ENCODE measurements around the gene ABHD16A. TPM values are rescaled to one million over a fixed set of nuclear protein-coding genes. Genes with fewer than 3 reads are reported as not detected.

Gene ABHD16A
- total RNA-seq, 1 donor from 2014 or later = 21.3 TPM

DNA sequence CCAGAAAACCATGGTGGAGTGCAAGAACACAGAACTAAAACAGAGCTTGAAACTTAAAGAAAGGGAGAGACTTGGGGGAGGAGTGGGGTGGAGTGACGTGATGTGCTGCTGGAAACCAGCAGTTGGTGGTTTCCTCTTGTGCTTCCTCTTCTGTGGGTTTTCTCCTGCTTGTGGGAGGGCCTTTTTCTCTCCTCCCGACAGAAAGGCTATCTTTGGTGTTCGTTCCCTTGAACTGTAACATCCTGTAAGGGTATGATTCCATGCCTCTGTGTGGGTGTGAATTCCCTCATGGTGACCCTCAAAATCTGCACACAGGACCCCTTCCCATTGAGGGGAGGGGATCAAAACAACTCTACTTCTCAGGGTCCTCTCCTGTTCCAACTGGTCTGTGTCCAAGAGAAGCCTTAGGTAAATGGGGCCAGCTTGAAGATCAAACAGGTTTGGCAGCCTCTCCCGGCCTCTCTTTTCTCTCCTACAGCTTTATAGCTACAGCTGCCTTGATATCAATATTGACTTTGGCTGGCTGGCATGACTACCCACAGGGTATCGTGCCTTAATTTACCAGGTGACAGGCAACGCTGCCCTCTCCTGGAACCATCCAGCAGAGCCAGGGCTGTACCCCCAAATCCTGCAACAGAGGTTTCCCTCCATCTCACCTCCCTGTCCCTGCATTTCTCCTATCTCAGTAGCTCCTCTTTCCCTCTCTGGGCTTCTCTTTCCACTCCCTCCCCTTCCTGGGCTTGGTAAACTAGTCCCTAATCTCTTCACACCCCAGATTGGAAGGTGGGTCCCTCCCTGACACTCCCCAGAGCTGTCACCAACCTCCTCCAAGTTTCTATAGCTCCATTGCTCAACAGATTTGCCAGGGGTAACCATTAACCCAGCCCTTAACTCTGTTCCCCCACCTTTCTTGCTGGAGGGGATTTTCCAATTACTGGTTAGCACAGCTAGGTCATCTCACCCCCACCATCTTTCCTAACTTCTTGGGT is 35.2 kb upstream of the ABHD16A start:
- peaks cover 53% of the 10 kb centered on the region for H3F3A ChIP-seq (ENCODE audit: low read depth)
- peaks cover 71% of the 10 kb centered on the region for H3K4me1 Mint-ChIP-seq
- H3K4me2 ChIP-seq = peak overlapping the region; percentile 99
- peaks cover 47% of the 10 kb centered on the region for H3K79me2 ChIP-seq (ENCODE audit: low read depth)
- H3K27me3 Mint-ChIP-seq (ENCODE audit: insufficient read depth, low read depth) = peaks cover 5% of the 10 kb centered on the region
- peaks cover 15% of the 10 kb centered on the region for H4K20me1 ChIP-seq (ENCODE audit: low read depth)
- DNase-seq (ENCODE audit: low spot score) = no peak
- peak overlapping the region; percentile 94 for H3K4me3 Mint-ChIP-seq
- H3K36me3 ChIP-seq = no peaks in the 10 kb centered on the region
- H3K4me1 ChIP-seq = peaks cover 44% of the 10 kb centered on the region
- peak overlapping the region; percentile 92 for H3K4me3 ChIP-seq
- H3K9me3 ChIP-seq (ENCODE audit: low read depth) = no peaks in the 10 kb centered on the region
- no peaks in the 10 kb centered on the region for H3K27me3 ChIP-seq
- H2AFZ ChIP-seq (replicated peaks) = peak overlapping the region; percentile 11
- H3K27ac Mint-ChIP-seq = peak overlapping the region; percentile 100
- TF ChIP-seq, protein P1, sequence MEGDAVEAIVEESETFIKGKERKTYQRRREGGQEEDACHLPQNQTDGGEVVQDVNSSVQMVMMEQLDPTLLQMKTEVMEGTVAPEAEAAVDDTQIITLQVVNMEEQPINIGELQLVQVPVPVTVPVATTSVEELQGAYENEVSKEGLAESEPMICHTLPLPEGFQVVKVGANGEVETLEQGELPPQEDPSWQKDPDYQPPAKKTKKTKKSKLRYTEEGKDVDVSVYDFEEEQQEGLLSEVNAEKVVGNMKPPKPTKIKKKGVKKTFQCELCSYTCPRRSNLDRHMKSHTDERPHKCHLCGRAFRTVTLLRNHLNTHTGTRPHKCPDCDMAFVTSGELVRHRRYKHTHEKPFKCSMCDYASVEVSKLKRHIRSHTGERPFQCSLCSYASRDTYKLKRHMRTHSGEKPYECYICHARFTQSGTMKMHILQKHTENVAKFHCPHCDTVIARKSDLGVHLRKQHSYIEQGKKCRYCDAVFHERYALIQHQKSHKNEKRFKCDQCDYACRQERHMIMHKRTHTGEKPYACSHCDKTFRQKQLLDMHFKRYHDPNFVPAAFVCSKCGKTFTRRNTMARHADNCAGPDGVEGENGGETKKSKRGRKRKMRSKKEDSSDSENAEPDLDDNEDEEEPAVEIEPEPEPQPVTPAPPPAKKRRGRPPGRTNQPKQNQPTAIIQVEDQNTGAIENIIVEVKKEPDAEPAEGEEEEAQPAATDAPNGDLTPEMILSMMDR (IDR thresholded peaks at IDR 0.05) = peak; percentile 39
- TF ChIP-seq EZH2phosphoT487 (IDR thresholded peaks at IDR 0.05) (no peak), EZH2 (IDR thresholded peaks at IDR 0.05) (no peak)
- peak overlapping the region; percentile 85 for H3K27ac ChIP-seq
- no peak overlapping the region for H3K9ac ChIP-seq
- no peaks in the 10 kb centered on the region for H3K9me3 Mint-ChIP-seq
- peaks cover 20% of the 10 kb centered on the region for H3K36me3 Mint-ChIP-seq

DNA sequence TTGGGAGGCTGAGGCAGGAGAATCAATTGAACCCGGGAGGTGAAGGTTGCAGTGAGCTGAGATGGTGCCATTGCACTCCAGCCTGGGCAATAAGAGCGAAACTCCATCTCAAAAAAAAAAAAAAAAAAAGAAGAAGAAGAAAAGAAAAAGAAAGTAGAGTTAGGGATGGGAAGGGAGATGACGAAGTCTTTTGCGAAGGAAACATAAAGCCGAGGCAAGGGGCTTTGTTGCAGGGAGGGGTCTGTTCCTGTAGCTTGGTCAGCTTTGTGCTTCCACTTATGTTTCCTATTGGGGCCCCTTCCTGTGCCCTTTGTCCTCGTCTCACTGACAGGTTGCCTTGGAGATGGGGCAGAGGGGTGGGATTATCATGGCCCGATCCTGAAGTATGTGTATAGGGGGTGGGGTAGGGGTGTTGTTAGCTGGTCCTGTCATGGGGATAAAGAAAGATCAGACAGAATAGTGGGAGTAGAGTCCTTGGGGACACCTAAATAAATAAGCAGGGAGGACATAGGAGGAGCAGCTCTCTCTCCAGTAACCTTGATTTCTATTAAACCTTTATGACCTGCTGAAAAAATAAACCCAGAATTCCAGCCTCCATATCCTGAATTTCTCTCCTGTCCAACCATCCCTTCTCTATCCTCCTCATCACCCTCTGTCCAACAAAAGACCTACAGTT is 34.3 kb upstream of the ABHD16A start:
- Histone ChIP-seq H3K9me3 (ENCODE audit: low read depth) (no peaks in the 10 kb centered on the region), H3K36me3 (no peaks in the 10 kb centered on the region), H3K27ac (peak overlapping the region; percentile 85), H4K20me1 (ENCODE audit: low read depth) (peaks cover 15% of the 10 kb centered on the region), H3K4me3 (peak overlapping the region; percentile 92), H3F3A (ENCODE audit: low read depth) (peaks cover 58% of the 10 kb centered on the region), H3K27me3 (no peaks in the 10 kb centered on the region), H3K79me2 (ENCODE audit: low read depth) (peaks cover 47% of the 10 kb centered on the region), H2AFZ (replicated peaks) (peak overlapping the region; percentile 11), H3K4me2 (peak overlapping the region; percentile 99), H3K4me1 (peaks cover 43% of the 10 kb centered on the region), H3K9ac (no peak overlapping the region)
- Mint-ChIP-seq H3K4me1 (peaks cover 68% of the 10 kb centered on the region), H3K9me3 (no peaks in the 10 kb centered on the region), H3K4me3 (peak overlapping the region; percentile 94), H3K27me3 (ENCODE audit: insufficient read depth, low read depth) (peaks cover 2% of the 10 kb centered on the region), H3K27ac (peak overlapping the region; percentile 100), H3K36me3 (peaks cover 16% of the 10 kb centered on the region)
- TF ChIP-seq, protein P1 (IDR thresholded peaks at IDR 0.05) = no peak
- TF ChIP-seq EZH2 (IDR thresholded peaks at IDR 0.05) (no peak), EZH2phosphoT487 (IDR thresholded peaks at IDR 0.05) (no peak)
- peak; percentile 87 for DNase-seq (ENCODE audit: low spot score)

DNA sequence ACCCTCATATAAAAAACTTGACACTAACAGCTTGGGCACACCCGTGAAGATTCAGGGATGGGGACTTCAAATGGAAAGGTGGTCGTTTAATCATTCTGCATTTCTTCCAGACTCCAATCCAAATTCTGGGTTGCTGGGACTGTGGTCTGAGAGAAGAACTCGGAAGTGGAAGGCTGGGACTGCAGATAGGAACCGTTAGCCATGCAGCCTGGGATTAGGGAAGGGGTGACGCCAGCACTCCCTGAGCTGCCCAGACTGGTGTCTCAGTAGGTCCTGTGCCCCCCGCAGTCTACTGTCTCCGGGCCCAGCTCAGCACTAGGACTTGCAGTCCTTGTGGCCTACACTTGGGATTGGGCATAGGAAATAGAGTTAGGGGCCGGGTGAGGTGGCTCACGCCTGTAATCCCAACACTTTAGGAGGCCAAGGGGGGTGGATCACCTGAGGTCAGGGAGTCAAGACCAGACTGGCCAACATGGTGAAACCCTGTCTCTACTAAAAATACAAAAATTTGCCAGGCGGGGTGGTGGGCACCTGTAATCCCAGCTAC is 33.7 kb upstream of the ABHD16A start:
- no peak overlapping the region for H2AFZ ChIP-seq (replicated peaks)
- H3K27me3 Mint-ChIP-seq (ENCODE audit: insufficient read depth, low read depth) = peaks cover 2% of the 10 kb centered on the region
- H3K36me3 Mint-ChIP-seq = peaks cover 18% of the 10 kb centered on the region
- H3K79me2 ChIP-seq (ENCODE audit: low read depth) = peaks cover 47% of the 10 kb centered on the region
- H3K36me3 ChIP-seq = peaks cover under 1% of the 10 kb centered on the region
- peak overlapping the region; percentile 99 for H3K4me2 ChIP-seq
- no peaks in the 10 kb centered on the region for H3K27me3 ChIP-seq
- peaks cover 15% of the 10 kb centered on the region for H4K20me1 ChIP-seq (ENCODE audit: low read depth)
- peak overlapping the region; percentile 92 for H3K4me3 ChIP-seq
- H3K4me1 Mint-ChIP-seq = peaks cover 68% of the 10 kb centered on the region
- peaks cover 43% of the 10 kb centered on the region for H3K4me1 ChIP-seq
- peaks cover 65% of the 10 kb centered on the region for H3F3A ChIP-seq (ENCODE audit: low read depth)
- peak overlapping the region; percentile 94 for H3K4me3 Mint-ChIP-seq
- no peak overlapping the region for H3K9ac ChIP-seq
- H3K9me3 ChIP-seq (ENCODE audit: low read depth) = no peaks in the 10 kb centered on the region
- H3K27ac Mint-ChIP-seq = peak overlapping the region; percentile 100
- peak overlapping the region; percentile 8 for H3K27ac ChIP-seq
- no peak for TF ChIP-seq EZH2 (IDR thresholded peaks at IDR 0.05)
- no peak for TF ChIP-seq EZH2phosphoT487 (IDR thresholded peaks at IDR 0.05)
- TF ChIP-seq, protein P1 (IDR thresholded peaks at IDR 0.05) = no peak
- DNase-seq (ENCODE audit: low spot score) = peak; percentile 41
- no peaks in the 10 kb centered on the region for H3K9me3 Mint-ChIP-seq

Data from neural progenitor cell (in vitro differentiated cells).